Measurements from ENCODE around the gene LCN15.
"Not testable (repeated sequence)": the region's sequence is repeated elsewhere in the genome, so short reads cannot be mapped to it uniquely, and the experiment has no call there.

Gene LCN15

GRCh38 chr9:136755302-136756133, 8.8 kb downstream of the LCN15 start:
- not testable (repeated sequence) for DNase-seq (ENCODE audit: low read depth)

- DNase-seq (ENCODE audit: low read depth): no peak
These were observed 9.6 kb downstream of the LCN15 start for GRCh38 chr9:136754626-136755301.

DNA sequence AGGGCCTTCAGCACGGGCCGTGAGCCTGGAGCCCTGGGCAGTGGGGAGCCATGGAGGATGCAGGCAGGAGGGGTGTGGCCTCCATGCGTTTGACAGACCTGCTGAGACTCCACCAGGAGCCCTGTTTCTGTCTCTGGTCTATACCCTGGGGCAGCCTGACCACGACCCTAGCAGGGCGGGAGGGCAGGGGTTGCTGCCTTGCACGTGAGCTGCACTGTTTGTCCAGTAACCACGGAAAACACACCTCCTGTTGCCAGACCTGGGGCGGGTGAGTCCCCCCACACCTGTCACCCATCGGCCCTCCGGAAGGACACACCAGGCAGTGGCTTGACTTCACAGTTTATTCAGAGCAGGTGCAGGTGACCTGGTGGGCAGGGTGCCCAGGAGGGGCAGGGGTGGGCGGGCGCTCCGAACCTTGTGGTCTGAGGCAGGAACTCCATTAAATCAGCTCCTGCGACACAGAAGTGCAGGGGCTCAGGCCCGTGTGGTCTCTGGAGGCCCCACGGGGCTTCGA, 10.2 kb downstream of the LCN15 start:
- no peak for DNase-seq (ENCODE audit: low read depth)

DNA sequence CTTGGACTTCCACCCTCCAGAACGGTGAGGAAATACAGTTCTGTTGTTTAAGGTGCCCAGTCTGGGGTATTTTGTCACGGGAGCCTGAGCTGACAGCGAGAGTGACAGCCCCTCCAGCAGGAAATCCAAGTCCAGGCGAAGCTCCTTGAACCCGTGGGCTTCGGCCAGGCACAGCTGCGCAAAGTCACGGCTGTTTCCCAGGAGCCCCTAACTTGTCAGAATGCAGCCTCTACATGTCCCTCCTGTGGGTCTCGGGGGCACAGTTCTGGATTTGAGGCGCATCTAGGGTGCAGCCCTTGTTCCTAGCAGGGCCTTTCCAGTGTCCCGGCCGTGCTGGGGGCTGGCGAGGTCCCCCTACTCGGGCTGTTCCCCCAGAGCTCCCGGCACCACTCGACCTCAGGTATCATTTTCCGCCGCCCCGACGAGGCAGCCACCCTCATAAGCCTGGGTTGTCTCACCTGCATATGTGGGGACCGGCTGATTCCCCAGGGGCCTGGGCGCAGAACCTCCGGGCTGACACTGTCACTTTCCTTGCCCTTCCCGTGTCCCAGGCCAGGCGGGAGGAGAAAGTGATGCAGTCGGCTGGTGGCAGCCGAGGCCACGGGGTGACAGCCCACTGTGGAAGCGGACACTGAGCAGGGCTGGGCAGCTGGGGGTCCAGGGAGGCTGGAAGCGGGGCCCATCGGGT, 10.8 kb downstream of the LCN15 start:
- no peak for DNase-seq (ENCODE audit: low read depth)

DNA sequence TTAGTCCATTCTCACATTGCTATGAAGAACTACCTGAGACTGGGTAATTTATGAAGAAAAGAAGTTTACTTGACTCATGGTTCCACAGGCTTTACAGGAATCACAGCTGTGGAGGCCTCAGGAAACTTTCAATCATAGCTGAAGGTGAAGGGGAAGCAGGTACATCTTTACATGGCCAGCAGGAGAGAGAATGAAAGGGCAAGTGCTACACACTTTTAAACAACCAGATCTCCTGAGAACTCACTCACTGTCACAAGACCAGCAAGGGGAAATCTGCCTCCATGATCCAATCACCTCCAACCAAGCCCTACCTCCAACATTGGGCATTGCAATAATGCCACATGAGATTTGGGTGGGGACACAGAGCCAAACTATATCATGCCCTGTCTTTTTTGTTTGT, 12.5 kb downstream of the LCN15 start:
- DNase-seq (ENCODE audit: low read depth): no peak

GRCh38 chr9:136751244-136751643, 13.1 kb downstream of the LCN15 start:
- no peak for DNase-seq (ENCODE audit: low read depth)

DNA sequence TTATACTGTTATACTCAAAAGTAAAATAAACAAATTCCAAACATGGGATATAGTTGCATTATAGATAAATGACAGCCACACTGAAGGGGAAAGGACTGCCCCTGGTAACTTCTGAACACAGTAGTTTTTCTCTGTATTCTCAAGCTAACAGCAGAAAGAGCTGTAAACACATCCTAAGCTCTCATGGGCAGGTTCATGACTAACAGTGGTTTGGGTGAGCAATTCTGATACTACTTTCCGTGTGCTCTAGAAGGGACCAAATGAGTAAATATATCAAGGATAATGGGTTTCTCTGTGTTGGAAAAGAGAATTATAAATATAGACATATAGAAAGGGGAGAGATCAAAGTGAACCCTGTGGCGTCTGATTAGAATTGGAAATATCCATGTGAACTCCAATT, 13.8 kb downstream of the LCN15 start:
- no peak for DNase-seq (ENCODE audit: low read depth)

DNA sequence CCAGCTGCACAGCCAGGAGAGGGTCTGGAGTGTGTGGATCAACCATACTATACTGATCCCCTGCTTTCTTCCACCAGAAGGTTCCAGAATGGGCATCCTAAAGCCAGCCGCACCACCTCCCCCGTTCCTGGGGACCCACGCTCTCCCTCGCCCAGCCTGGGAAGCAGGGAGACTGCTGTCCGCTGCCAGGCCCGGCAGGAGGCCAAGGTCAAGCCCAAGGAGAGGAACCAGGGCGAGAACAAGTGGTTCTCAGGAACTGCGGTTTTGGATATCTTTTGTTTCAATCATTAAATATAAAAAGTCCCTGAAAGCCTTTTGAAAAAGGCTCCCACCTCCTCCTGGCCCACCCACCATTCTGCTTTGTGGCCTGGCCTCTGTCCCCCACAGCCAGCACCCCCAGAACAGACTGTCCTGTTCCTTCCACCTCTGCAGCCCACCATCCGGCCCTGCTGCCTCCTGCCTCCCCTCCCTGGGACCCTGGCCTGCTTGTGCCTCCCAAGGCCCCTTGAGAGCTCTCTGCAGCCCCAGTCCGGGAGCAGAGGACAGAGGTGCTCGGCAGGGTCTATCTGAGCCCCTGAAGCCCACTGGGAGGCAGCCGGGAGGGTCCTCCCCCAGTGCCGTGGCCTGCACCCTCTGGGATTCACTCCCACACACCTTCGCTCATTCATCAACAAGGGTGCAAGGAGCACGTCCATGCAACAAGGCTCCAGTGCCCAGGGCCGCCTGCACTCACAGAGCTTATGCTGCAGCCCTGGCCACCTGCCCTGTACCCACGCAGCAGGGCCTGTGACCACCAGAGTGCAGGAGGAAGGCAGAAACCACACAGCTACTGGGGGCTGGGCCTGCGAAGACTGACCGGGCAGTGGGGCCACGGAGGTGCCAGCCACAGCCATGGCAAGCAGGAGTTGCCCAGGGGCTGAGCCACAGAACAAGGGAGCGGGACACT, 15.4 kb downstream of the LCN15 start:
- no peak for DNase-seq (ENCODE audit: low read depth)

DNA sequence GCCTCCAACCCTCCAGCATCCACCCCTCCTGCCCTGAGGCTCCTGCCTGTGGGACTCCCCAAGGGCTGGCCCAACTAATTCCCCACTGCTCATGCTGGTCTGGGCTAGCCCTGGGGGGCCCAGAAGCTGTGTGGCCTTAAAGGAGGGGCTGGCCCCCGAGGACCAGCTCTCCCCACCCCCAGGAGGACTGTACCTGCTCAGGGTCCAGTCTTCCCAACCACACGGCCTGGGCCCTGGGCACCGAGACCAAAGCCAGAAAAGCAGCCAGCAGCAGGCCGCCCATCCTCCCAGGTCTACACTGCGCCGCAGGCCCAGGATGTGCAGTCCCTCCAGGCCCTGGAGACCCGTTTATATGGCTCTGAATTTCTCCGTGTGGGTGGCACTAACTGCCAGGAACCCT, 16.1 kb downstream of the LCN15 start, which contains the start of gene LCN6:
TSS of gene LCN6 (minus strand) at position 325 of the 400 bp plus-strand sequence. CDS start at position 283, 42 bp downstream.
- DNase-seq (ENCODE audit: low read depth): no peak

GRCh38 chr9:136747161-136748060, 16.9 kb downstream of the LCN15 start:
- DNase-seq (ENCODE audit: low read depth): no peak

- no peak for DNase-seq (ENCODE audit: low read depth)
These were observed 17.7 kb downstream of the LCN15 start for GRCh38 chr9:136746621-136747020.

DNA sequence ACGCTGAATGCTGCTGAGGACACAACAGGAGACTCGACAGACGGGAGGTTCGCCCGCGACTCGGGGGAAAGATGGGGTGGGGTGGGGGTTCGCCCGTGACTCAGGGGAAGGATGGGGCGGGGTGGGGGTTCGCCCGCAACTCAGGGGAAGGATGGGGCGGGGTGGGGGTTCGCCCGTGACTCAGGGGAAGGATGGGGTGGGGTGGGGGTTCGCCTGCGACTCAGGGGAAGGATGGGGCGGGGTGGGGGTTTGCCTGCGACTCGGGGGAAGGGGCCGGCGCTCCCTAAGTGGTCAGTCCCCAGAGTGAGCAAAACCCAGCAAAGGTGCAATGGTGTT, 18.2 kb downstream of the LCN15 start:
- DNase-seq (ENCODE audit: low read depth): no peak

GRCh38 chr9:136745389-136746154, 18.7 kb downstream of the LCN15 start:
- no peak for DNase-seq (ENCODE audit: low read depth)

DNA sequence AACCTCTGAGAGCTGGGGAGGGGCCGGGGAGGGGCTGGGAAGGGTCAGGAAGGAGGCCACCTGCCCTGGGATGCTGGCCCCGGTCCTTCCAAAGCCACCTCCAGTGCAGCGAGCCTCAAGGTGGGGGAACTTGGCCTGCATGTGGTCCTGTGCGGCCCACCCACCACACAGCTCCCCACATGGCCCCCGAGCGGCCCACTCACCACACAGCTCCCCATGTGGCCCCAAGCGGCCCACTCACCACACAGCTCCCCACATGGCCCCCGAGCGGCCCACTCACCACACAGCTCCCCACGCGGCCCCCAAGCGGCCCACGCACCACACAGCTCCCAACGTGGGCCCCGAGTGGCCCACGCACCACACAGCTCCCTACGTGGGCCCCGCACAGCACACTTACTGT, 19.5 kb downstream of the LCN15 start:
- DNase-seq (ENCODE audit: low read depth): no peak

GRCh38 chr9:136743639-136744211, 20.6 kb downstream of the LCN15 start:
- no peak for DNase-seq (ENCODE audit: low read depth)

DNA sequence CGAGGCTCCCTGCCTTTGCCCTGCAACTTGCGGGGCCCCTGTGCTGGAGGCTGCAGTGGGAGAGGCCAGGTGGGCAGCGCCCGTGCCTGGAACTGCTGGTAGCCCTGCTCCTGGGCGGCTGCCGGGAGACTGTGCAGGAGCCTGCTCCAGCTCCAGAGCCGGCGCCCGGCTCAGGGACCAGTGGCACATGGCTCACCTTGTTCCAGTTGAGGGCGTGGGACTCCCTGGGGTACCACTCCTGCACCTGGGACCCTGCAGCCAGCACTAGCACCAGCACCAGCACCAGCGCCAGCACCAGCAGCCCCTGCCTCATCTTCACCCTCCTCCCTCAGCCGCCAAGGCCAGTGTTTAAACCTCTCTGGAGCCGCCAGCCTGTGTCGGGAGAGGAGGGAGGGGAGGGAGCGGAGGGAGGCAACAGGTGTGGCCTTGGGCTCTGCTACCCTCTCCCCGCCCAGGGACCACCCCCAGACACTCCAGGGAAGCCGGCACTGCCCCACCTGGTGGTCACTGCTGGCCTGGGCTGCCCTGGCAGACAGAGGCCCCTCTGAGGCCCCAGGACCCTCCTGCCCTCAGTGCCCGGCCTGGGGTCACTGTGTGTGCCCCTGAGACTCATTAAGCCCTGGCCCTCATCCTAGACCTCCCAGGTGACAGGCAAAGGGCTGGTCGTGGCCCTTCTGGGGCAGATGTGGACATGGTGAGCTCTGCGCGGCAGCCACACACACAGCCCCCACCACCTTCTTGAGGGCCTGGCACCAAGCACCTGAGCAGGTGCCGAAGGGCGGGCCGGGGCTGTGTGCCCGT, 21.5 kb downstream of the LCN15 start, which contains the start of gene LCN10:
TSS of gene LCN10 (minus strand) at position 350 of the 801 bp plus-strand sequence. CDS start at position 313, 37 bp downstream.
- no peak for DNase-seq (ENCODE audit: low read depth)

DNA sequence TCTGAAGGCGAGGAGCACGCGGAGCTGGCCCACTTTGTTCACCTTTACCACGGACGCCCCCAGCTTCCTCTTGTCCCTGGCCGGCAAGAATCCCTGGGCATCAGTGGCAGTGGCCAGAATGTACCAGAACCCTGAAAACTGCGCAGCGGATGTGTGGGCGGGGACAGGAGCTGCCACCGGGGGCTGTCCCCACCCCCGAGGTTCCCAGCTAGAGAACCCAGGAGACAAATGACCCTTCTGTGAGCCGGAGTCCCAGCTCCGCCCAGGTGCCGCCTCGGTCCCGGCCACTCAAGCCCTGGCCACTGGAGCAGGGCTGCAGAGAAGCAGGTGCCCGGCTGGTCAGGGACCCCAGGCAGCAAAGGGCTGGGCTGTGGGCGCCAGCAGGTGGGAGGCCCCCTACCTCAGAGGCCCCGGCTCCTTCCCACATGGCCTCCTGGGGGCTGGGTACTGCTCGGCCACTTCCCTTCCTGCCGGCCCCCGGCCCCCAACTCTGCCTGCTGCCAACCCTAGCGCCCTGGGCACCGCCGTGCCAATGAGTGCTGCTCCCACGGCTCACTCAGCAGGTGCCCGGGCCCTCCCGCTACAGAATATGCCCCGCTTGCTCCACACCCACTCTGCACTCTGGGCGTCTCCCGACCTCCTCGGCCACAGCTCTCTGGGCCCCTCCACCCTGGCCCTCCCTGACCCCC, 22.3 kb downstream of the LCN15 start:
- DNase-seq (ENCODE audit: low read depth): no peak
